HEK293 (cell line): Measurements from ENCODE around the gene ZMYND15.
A peak's percentile ranks its signal among the peaks of the same experiment; 100 is the strongest.

Source experiments
- AEBP2 ChIP-seq: fragments of 450-650 bp; formaldehyde crosslinking; IDR thresholded peaks from 2 replicates; pipeline ENCODE4 v1.5.1; 2016; ENCODE audit warnings: missing biosample characterization, missing genetic modification characterization, borderline replicate concordance
- MZF1 ChIP-seq: fragments of 450-650 bp; formaldehyde crosslinking; IDR thresholded peaks from 2 replicates; pipeline ENCODE4 v1.5.1; 2017; ENCODE audit warnings: missing biosample characterization, missing genetic modification characterization, borderline replicate concordance
- PRDM1 ChIP-seq: fragments of 450-650 bp; formaldehyde crosslinking; IDR thresholded peaks from 2 replicates; pipeline ENCODE4; 2016; ENCODE audit warnings: missing biosample characterization, missing genetic modification characterization
- PRDM10 ChIP-seq: fragments of 450-650 bp; formaldehyde crosslinking; IDR thresholded peaks from 2 replicates; pipeline ENCODE4 v1.5.1; 2016; ENCODE audit warnings: missing biosample characterization, missing genetic modification characterization
- RBAK ChIP-seq: fragments of 450-650 bp; formaldehyde crosslinking; IDR thresholded peaks from 2 replicates; pipeline ENCODE4 v1.5.1; 2016; ENCODE audit warnings: missing biosample characterization, missing genetic modification characterization
- TRIM28 ChIP-seq: IDR thresholded peaks from 2 replicates; pipeline ENCODE4 v1.6.1; 2011; ENCODE audit warnings: low read length, control low read depth, borderline replicate concordance
- YY2 ChIP-seq: fragments of 450-650 bp; formaldehyde crosslinking; IDR thresholded peaks from 2 replicates; pipeline ENCODE4 v1.5.1; 2016; ENCODE audit warnings: missing biosample characterization, missing genetic modification characterization
- ZBTB49 ChIP-seq: fragments of 450-650 bp; formaldehyde crosslinking; IDR thresholded peaks from 2 replicates; pipeline ENCODE4 v1.5.1; 2016; ENCODE audit warnings: missing biosample characterization, missing genetic modification characterization, low read depth
- ZBTB6 ChIP-seq: fragments of 450-650 bp; formaldehyde crosslinking; IDR thresholded peaks from 2 replicates; pipeline ENCODE4 v1.5.1; 2017; ENCODE audit warnings: missing biosample characterization, missing genetic modification characterization
- ZNF148 ChIP-seq: fragments of 450-650 bp; formaldehyde crosslinking; IDR thresholded peaks from 2 replicates; pipeline ENCODE4 v1.5.0; 2017; ENCODE audit warnings: missing biosample characterization, missing genetic modification characterization, borderline replicate concordance
- ZNF16 ChIP-seq: fragments of 450-650 bp; formaldehyde crosslinking; IDR thresholded peaks from 2 replicates; pipeline ENCODE4 v1.5.1; 2016; ENCODE audit warnings: low read depth, missing biosample characterization, missing genetic modification characterization
- ZNF169 ChIP-seq: fragments of 450-650 bp; formaldehyde crosslinking; IDR thresholded peaks from 2 replicates; pipeline ENCODE4 v1.5.1; 2016; ENCODE audit warnings: missing biosample characterization, missing genetic modification characterization
- ZNF18 ChIP-seq: fragments of 450-650 bp; formaldehyde crosslinking; IDR thresholded peaks from 2 replicates; pipeline ENCODE4 v1.5.1; 2016; ENCODE audit warnings: missing biosample characterization, missing genetic modification characterization
- ZNF223 ChIP-seq: fragments of 450-650 bp; formaldehyde crosslinking; IDR thresholded peaks from 2 replicates; pipeline ENCODE4 v1.5.1; 2016; ENCODE audit warnings: missing biosample characterization, missing genetic modification characterization
- ZNF280C ChIP-seq: fragments of 450-650 bp; formaldehyde crosslinking; IDR thresholded peaks from 2 replicates; pipeline ENCODE4 v1.5.1; 2016; ENCODE audit warnings: missing biosample characterization, missing genetic modification characterization
- ZNF398 ChIP-seq: fragments of 450-650 bp; formaldehyde crosslinking; IDR thresholded peaks from 2 replicates; pipeline ENCODE4 v1.5.1; 2017; ENCODE audit warnings: missing biosample characterization, missing genetic modification characterization
- ZNF426 ChIP-seq: fragments of 450-650 bp; formaldehyde crosslinking; IDR thresholded peaks from 2 replicates; pipeline ENCODE4 v1.5.1; 2017; ENCODE audit warnings: missing biosample characterization, missing genetic modification characterization, mild to moderate bottlenecking, inconsistent platforms, moderate library complexity
- ZNF501 ChIP-seq: fragments of 450-650 bp; formaldehyde crosslinking; IDR thresholded peaks from 2 replicates; pipeline ENCODE4 v1.5.1; 2016; ENCODE audit warnings: missing biosample characterization, missing genetic modification characterization
- ZNF548 ChIP-seq: fragments of 450-650 bp; formaldehyde crosslinking; IDR thresholded peaks from 2 replicates; pipeline ENCODE4 v1.5.1; 2016; ENCODE audit warnings: missing biosample characterization, missing genetic modification characterization
- ZNF664 ChIP-seq: fragments of 450-650 bp; formaldehyde crosslinking; IDR thresholded peaks from 2 replicates; pipeline ENCODE4 v1.5.1; 2016; ENCODE audit warnings: missing biosample characterization, missing genetic modification characterization
- ZNF747 ChIP-seq: fragments of 450-650 bp; formaldehyde crosslinking; IDR thresholded peaks from 2 replicates; pipeline ENCODE4 v1.5.1; 2016; ENCODE audit warnings: missing biosample characterization, missing genetic modification characterization

ZMYND15 gene

GRCh38 chr17:4789951-4790704 lies 50.5 kb downstream of the ZMYND15 start (continued):
- TF ChIP-seq ZNF398 (tag by site-specific recombination) (no peak), PRDM10 (peak; percentile 81), ZNF169 (tag by site-specific recombination) (no peak), ZNF548 (tag by site-specific recombination) (no peak), ZNF148 (tag by site-specific recombination) (0 out of 2 replicates have a peak, but pooled peaks have one; percentile 47), TRIM28 (no peak), ZNF280C (tag by site-specific recombination) (no peak), PRDM1 (peak; percentile 50; the same call in 1 of the 2 replicates), ZNF16 (tag by site-specific recombination) (no peak), ZNF426 (no peak), ZNF747 (tag by site-specific recombination) (no peak), ZNF223 (tag by site-specific recombination) (no peak), ZNF18 (no peak), AEBP2 (tag by site-specific recombination) (no peak), ZNF501 (tag by site-specific recombination) (peak; percentile 48; the same call in 1 of the 2 replicates), YY2 (tag by site-specific recombination) (no peak), ZBTB49 (tag by site-specific recombination) (no peak), MZF1 (no peak), RBAK (no peak), ZBTB6 (tag by site-specific recombination) (0 out of 2 replicates have a peak, but pooled peaks have one; percentile 30), ZNF664 (no peak)
